Endothelial cell of umbilical vein (primary cell): ENCODE results near the gene GPR176. TPM values are rescaled to one million over a fixed set of nuclear protein-coding genes. Genes with fewer than 3 reads are reported as not detected.

Experiments
- BruUV-seq: library from RNA; stranded (reverse); fragments of 400-500 nt; replicated peaks from 2 replicates; lab custom pipeline; 2021; lab: Mats Ljungman, UMichigan
- CTCF ChIA-PET: fragments of 300-600, 350-600 bp; sonication (Branson Sonifier 250); formaldehyde crosslinking; loops from one replicate; lab custom pipeline; 2021; ENCODE audit warnings: antibody characterized with exemption, inconsistent platforms; lab: Charles Lee
- POLR2A ChIA-PET: fragments of 300-600, 350-600 bp; sonication (Branson Sonifier 250); formaldehyde crosslinking; loops from one replicate; lab custom pipeline; 2021; ENCODE audit warnings: antibody characterized with exemption, inconsistent platforms; lab: Charles Lee
- DNase-seq: peaks from one replicate; pipeline ENCODE4 v3.0.0-alpha.2; 2011; ENCODE audit warnings: low read depth, low spot score
- FAIRE-seq: peaks from 2 replicates; lab custom pipeline; 2011; peaks lifted over from hg19 to GRCh38; lab: Jason Lieb, UNC
- H2AFZ ChIP-seq: 2 replicates; pipeline ENCODE4 v1.6.0; 2012; ENCODE audit warnings: low read depth, low read length, control low read depth, inconsistent platforms
- H3K27ac ChIP-seq: 2 replicates; pipeline ENCODE4 v1.5.1; 2011; ENCODE audit warnings: low read depth, mild to moderate bottlenecking, control low read depth, low read length, moderate library complexity; ENCODE audit not compliant: insufficient read depth
- H3K27me3 ChIP-seq, 2 experiments: 2 replicates each; pipeline versions ENCODE4 v1.6.0 to v1.6.1; 2011; ENCODE audit warnings: low read length in 2 of 2, mixed read lengths in 1 of 2; ENCODE audit not compliant: control insufficient read depth in 2 of 2, insufficient read depth in 2 of 2
- H3K36me3 ChIP-seq, 2 experiments: 2 replicates in 1 of 2; 3 replicates in 1 of 2; pipeline ENCODE4 v1.5.1; 2011; ENCODE audit warnings: low read length in 2 of 2, mild to moderate bottlenecking in 1 of 2, moderate library complexity in 1 of 2; ENCODE audit not compliant: control insufficient read depth in 2 of 2, insufficient read depth in 2 of 2; ENCODE audit errors: extremely low read depth in 1 of 2
- H3K4me1 ChIP-seq: 3 replicates; pipeline ENCODE4 v1.5.1; 2011; ENCODE audit warnings: mild to moderate bottlenecking, low read length; ENCODE audit not compliant: control insufficient read depth, insufficient read depth; ENCODE audit errors: extremely low read depth
- H3K4me2 ChIP-seq: 2 replicates; pipeline ENCODE4 v1.6.1; 2011; ENCODE audit warnings: low read length, control low read depth, mixed read lengths; ENCODE audit not compliant: insufficient read depth
- H3K4me3 ChIP-seq, 3 experiments: fragments of 200-600 bp in 1 of 3; sonication (generic), shearing (Covaris generic) in 1 of 3; replicated peaks in 1 of 3; 2 replicates each; pipeline ENCODE4 v1.5.1; 2011 to 2016; ENCODE audit warnings: control low read depth in 3 of 3, low read length in 3 of 3, mild to moderate bottlenecking in 2 of 3, inconsistent platforms in 1 of 3, low read depth in 1 of 3, moderate library complexity in 1 of 3; ENCODE audit not compliant: insufficient read depth in 1 of 3
- H3K79me2 ChIP-seq: 2 replicates; pipeline ENCODE4 v1.6.0; 2012; ENCODE audit warnings: low read length, inconsistent platforms; ENCODE audit not compliant: control insufficient read depth, insufficient read depth
- H3K9ac ChIP-seq: replicated peaks from 2 replicates; pipeline ENCODE3; 2011; ENCODE audit warnings: low read length, control low read depth; ENCODE audit not compliant: insufficient read depth; ENCODE audit errors: extremely low read depth
- H3K9me1 ChIP-seq: replicated peaks from 3 replicates; pipeline ENCODE4 v1.6.0; 2011; ENCODE audit warnings: mild to moderate bottlenecking, low read length; ENCODE audit not compliant: control insufficient read depth, insufficient read depth; ENCODE audit errors: extremely low read depth
- H3K9me3 ChIP-seq: replicated peaks from 2 replicates; pipeline ENCODE4 v1.5.1; 2012; ENCODE audit warnings: low read length, inconsistent platforms; ENCODE audit not compliant: control insufficient read depth, insufficient read depth
- H4K20me1 ChIP-seq: replicated peaks from 2 replicates; pipeline ENCODE3; 2011; ENCODE audit warnings: mild to moderate bottlenecking, low read length; ENCODE audit not compliant: control insufficient read depth, insufficient read depth; ENCODE audit errors: extremely low read depth
- CTCF ChIP-seq, 2 donors: IDR thresholded peaks; 1 replicate in 1 of 2; 2 replicates in 1 of 2; pipeline ENCODE4 v1.5.1; 2011; ENCODE audit warnings: low read length in 2 of 2, mild to moderate bottlenecking in 2 of 2, moderate library complexity in 2 of 2, control low read depth in 1 of 2, inconsistent platforms in 1 of 2, low read depth in 1 of 2; ENCODE audit not compliant: insufficient read depth in 1 of 2; ENCODE audit errors: extremely low read depth in 1 of 2
- EZH2 ChIP-seq: IDR thresholded peaks from 2 replicates; pipeline ENCODE4 v1.6.1; 2012; ENCODE audit warnings: borderline replicate concordance, low read depth, mild to moderate bottlenecking, moderate library complexity, low read length, inconsistent platforms; ENCODE audit not compliant: severe bottlenecking
- FOS ChIP-seq: IDR thresholded peaks from 2 replicates; pipeline ENCODE4 v1.6.1; 2011; ENCODE audit warnings: mild to moderate bottlenecking, low read length, moderate library complexity, borderline replicate concordance; ENCODE audit not compliant: insufficient read depth
- GATA2 ChIP-seq: IDR thresholded peaks from 2 replicates; pipeline ENCODE4 v1.7.0; 2011; ENCODE audit warnings: low read depth, mild to moderate bottlenecking, moderate library complexity, mixed read lengths, low read length; ENCODE audit not compliant: insufficient read length, insufficient read depth
- JUN ChIP-seq: IDR thresholded peaks from 2 replicates; pipeline ENCODE4 v1.6.1; 2011; ENCODE audit warnings: borderline replicate concordance, low read depth; ENCODE audit not compliant: insufficient read length, insufficient read depth
- MAX ChIP-seq: IDR thresholded peaks from 2 replicates; pipeline ENCODE4 v1.6.1; 2011; ENCODE audit not compliant: insufficient read depth, insufficient read length
- MYC ChIP-seq: IDR thresholded peaks from one replicate; pipeline ENCODE4 v1.6.1; 2011; ENCODE audit warnings: mild to moderate bottlenecking, low read depth, low read length
- POLR2A ChIP-seq: IDR thresholded peaks from 2 replicates; pipeline ENCODE4 v1.6.1; 2012; ENCODE audit warnings: low read depth, mild to moderate bottlenecking, control low read depth, low read length
- dilution Hi-C: fragments of 300-500 bp; cut with MboI; formaldehyde crosslinking; loops from one replicate; pipeline ENCODE4 v1.15.0; 2019; ENCODE audit warnings: low sequenced_read_pairs; ENCODE audit not compliant: extremely low pct_ligation_motif_present
- intact Hi-C: fragments of 100-400 bp; cut with micrococcal nuclease; formaldehyde crosslinking; loops from one replicate; pipeline ENCODE4 v1.10.0; 2022
- polyA plus RNA-seq, 4 experiments: library from polyadenylated mRNA; depleted of rRNA in 3 of 4; stranded (reverse) in 3 of 4; unstranded in 1 of 4; fragments of >200 nt; gene quantifications; 2 replicates each; pipeline versions ENCODE4 v1.2.1 to v1.2.3, GENCODE V29; 2011 to 2012; ENCODE audit warnings: missing spikeins in 1 of 4
- total RNA-seq: library from RNA; stranded (reverse); gene quantifications from 2 replicates; pipeline ENCODE4 v1.2.3, GENCODE V29; 2021

Gene GPR176
- total and polyA plus RNA-seq, 2 donors (not counting 3 experiments of a cell fraction or from before 2014, with no cell fraction given): 35.3 to 68.7 TPM

- no peaks in the 10 kb centered on the region for H3K36me3 ChIP-seq
- no peak overlapping the region for H3K4me2 ChIP-seq
- H3K79me2 ChIP-seq: no peaks in the 10 kb centered on the region
- peaks cover 10% of the 10 kb centered on the region for H3K4me1 ChIP-seq
- CTCF ChIA-PET: no interaction called here
- H3K4me3 ChIP-seq: no peak overlapping the region
- no peak for TF ChIP-seq FOS
- no peak for TF ChIP-seq POLR2A
- TF ChIP-seq MYC: no peak
- TF ChIP-seq EZH2: no peak
- no peak for TF ChIP-seq CTCF (IDR thresholded peaks at IDR 0.05; ENCODE audit: extremely low read depth in 1 of 2, insufficient read depth in 1 of 2, low read depth in 1 of 2, low read length in 2 of 2)
- TF ChIP-seq MAX: no peak
- no peak for TF ChIP-seq JUN
- TF ChIP-seq GATA2: no peak
- H4K20me1 ChIP-seq: no peaks in the 10 kb centered on the region
- intact Hi-C loops: no loop called here
- no peak overlapping the region for H3K9ac ChIP-seq
- H3K27me3 ChIP-seq: no peaks in the 10 kb centered on the region
- no TSS peak for BruUV-seq
- no peak overlapping the region for H2AFZ ChIP-seq
- FAIRE-seq: no peak
- H3K9me1 ChIP-seq: no peaks in the 10 kb centered on the region
- dilution Hi-C loops: no loop called here
- H3K9me3 ChIP-seq: no peaks in the 10 kb centered on the region
- POLR2A ChIA-PET: no interaction called here
- no peak overlapping the region for H3K27ac ChIP-seq
- no peak for DNase-seq
Observed at GRCh38 chr15:39796601-39797000, 123.5 kb downstream of the GPR176 start.
